IMR-90 (cell line): Measurements from ENCODE around the gene EPHA2. TPM values are rescaled to one million over a fixed set of nuclear protein-coding genes. Genes with fewer than 3 reads are reported as not detected.
A peak's percentile ranks its signal among the peaks of the same experiment; 100 is the strongest.

Source experiments
- ATAC-seq: fragments of 200-7000 bp; cut with Tn5 transposase; 2 replicates; pipeline ENCODE4 v1.9.1; 2020; ENCODE audit warnings: low read depth, mild to moderate bottlenecking, moderate library complexity
- BruUV-seq: library from RNA; stranded (reverse); fragments of 400-500 nt; replicated peaks from 2 replicates; lab custom pipeline; 2021; lab: Mats Ljungman, UMichigan
- CTCF ChIA-PET: fragments of 300-600 bp; formaldehyde crosslinking; extraction: SDS; loops from one replicate; lab custom pipeline; 2021; ENCODE audit warnings: antibody characterized with exemption; lab: Yijun Ruan, JAX
- POLR2A ChIA-PET: fragments of 300-600 bp; sonication (Branson Sonifier 250); formaldehyde crosslinking; loops from one replicate; lab custom pipeline; 2022; ENCODE audit warnings: antibody characterized with exemption; ENCODE audit not compliant: unreplicated experiment; lab: Charles Lee
- DNase-seq: peaks from one replicate; pipeline ENCODE4 v3.0.0; 2013
- H2AFZ ChIP-seq: replicated peaks from 2 replicates; pipeline ENCODE3; 2013; ENCODE audit warnings: low read length, mild to moderate bottlenecking; ENCODE audit not compliant: poor library complexity
- H2AK5ac ChIP-seq: 2 replicates; pipeline ENCODE4 v1.6.1; 2013; ENCODE audit warnings: low read depth, low read length, inconsistent platforms
- H2AK9ac ChIP-seq: replicated peaks from 2 replicates; pipeline ENCODE3; 2013; ENCODE audit warnings: mild to moderate bottlenecking, low read depth, low read length, moderate library complexity; ENCODE audit not compliant: poor library complexity
- H2BK120ac ChIP-seq: 2 replicates; pipeline ENCODE4 v1.6.1; 2013; ENCODE audit warnings: low read depth, low read length, inconsistent platforms
- H2BK15ac ChIP-seq: 3 replicates; pipeline ENCODE4 v1.6.1; 2013; ENCODE audit warnings: low read depth, low read length, inconsistent platforms
- H2BK20ac ChIP-seq: 2 replicates; pipeline ENCODE4 v1.6.1; 2013; ENCODE audit warnings: low read depth, mild to moderate bottlenecking, inconsistent platforms, low read length, moderate library complexity
- H2BK5ac ChIP-seq: 2 replicates; pipeline ENCODE4 v1.6.1; 2013; ENCODE audit warnings: mild to moderate bottlenecking, low read depth, low read length, inconsistent platforms; ENCODE audit not compliant: poor library complexity, severe bottlenecking
- H3K14ac ChIP-seq: replicated peaks from 2 replicates; pipeline ENCODE4 v1.6.1; 2013; ENCODE audit warnings: low read depth, low read length, inconsistent platforms
- H3K18ac ChIP-seq: 2 replicates; pipeline ENCODE4 v1.6.1; 2013; ENCODE audit warnings: low read depth, low read length, control low read depth
- H3K23ac ChIP-seq: 2 replicates; pipeline ENCODE4 v1.6.1; 2013; ENCODE audit warnings: low read depth, low read length, inconsistent platforms
- H3K27ac ChIP-seq: 2 replicates; pipeline ENCODE4 v1.5.1; 2013; ENCODE audit warnings: mild to moderate bottlenecking, control low read depth, low read length; ENCODE audit not compliant: insufficient read depth
- H3K27me3 ChIP-seq: 2 replicates; pipeline ENCODE4 v1.6.1; 2013; ENCODE audit warnings: low read length; ENCODE audit not compliant: control insufficient read depth, insufficient read depth
- H3K36me3 ChIP-seq: 2 replicates; pipeline ENCODE4 v1.6.1; 2013; ENCODE audit warnings: low read length, mixed read lengths; ENCODE audit not compliant: control insufficient read depth, insufficient read depth
- H3K4ac ChIP-seq: 2 replicates; pipeline ENCODE4 v1.6.1; 2013; ENCODE audit warnings: low read depth, low read length, inconsistent platforms
- H3K4me1 ChIP-seq: 2 replicates; pipeline ENCODE4 v1.6.1; 2013; ENCODE audit warnings: low read length, mixed read lengths; ENCODE audit not compliant: control insufficient read depth, insufficient read depth
- H3K4me2 ChIP-seq: 2 replicates; pipeline ENCODE4 v1.6.1; 2013; ENCODE audit warnings: low read depth, mild to moderate bottlenecking, control low read depth, low read length, moderate library complexity
- H3K4me3 ChIP-seq: 2 replicates; pipeline ENCODE4 v1.5.1; 2013; ENCODE audit warnings: low read depth, mild to moderate bottlenecking, control low read depth, low read length, moderate library complexity; ENCODE audit not compliant: insufficient read depth
- H3K56ac ChIP-seq: 2 replicates; pipeline ENCODE4 v1.6.1; 2013; ENCODE audit warnings: low read length, inconsistent platforms; ENCODE audit not compliant: insufficient read depth; ENCODE audit errors: extremely low read depth
- H3K79me1 ChIP-seq, 2 experiments: 2 replicates each; pipeline ENCODE4 v1.6.1; 2013; ENCODE audit warnings: low read length in 2 of 2, inconsistent platforms in 1 of 2, low read depth in 1 of 2
- H3K9ac ChIP-seq: 2 replicates; pipeline ENCODE4 v1.6.1; 2013; ENCODE audit warnings: low read depth, low read length, control low read depth
- H3K9me1 ChIP-seq: 2 replicates; pipeline ENCODE4 v1.6.1; 2013; ENCODE audit warnings: low read length, inconsistent platforms; ENCODE audit not compliant: insufficient read depth
- H3K9me3 ChIP-seq: 2 replicates; pipeline ENCODE4 v1.6.1; 2013; ENCODE audit warnings: low read length; ENCODE audit not compliant: control insufficient read depth, insufficient read depth
- H4K20me1 ChIP-seq: 2 replicates; pipeline ENCODE4 v1.6.1; 2013; ENCODE audit warnings: low read length, inconsistent platforms; ENCODE audit not compliant: insufficient read depth
- H4K5ac ChIP-seq: 2 replicates; pipeline ENCODE4 v1.6.1; 2013; ENCODE audit warnings: mild to moderate bottlenecking, low read depth, low read length, control low read depth
- H4K8ac ChIP-seq, 2 experiments: 2 replicates each; pipeline ENCODE4 v1.6.1; 2013; ENCODE audit warnings: low read depth in 2 of 2, low read length in 2 of 2, control low read depth in 1 of 2, inconsistent platforms in 1 of 2
- H4K91ac ChIP-seq: 2 replicates; pipeline ENCODE4 v1.6.1; 2013; ENCODE audit warnings: low read depth, low read length, inconsistent platforms; ENCODE audit not compliant: insufficient read depth
- BHLHE40 ChIP-seq: fragments of 150-350 bp; IDR thresholded peaks from 2 replicates; pipeline ENCODE4 v1.6.1; 2016; ENCODE audit warnings: mild to moderate bottlenecking, low read depth, low read length
- CTCF ChIP-seq: conservative IDR thresholded peaks from 2 replicates; pipeline ENCODE4 v1.5.1; 2012; ENCODE audit warnings: mild to moderate bottlenecking, low read depth, low read length, improper control_type of control experiment
- FOS ChIP-seq: fragments of 150-350 bp; IDR thresholded peaks from 2 replicates; pipeline ENCODE4 v1.6.1; 2016; ENCODE audit warnings: low read depth, low read length
- MAFK ChIP-seq: IDR thresholded peaks from 2 replicates; pipeline ENCODE4 v1.6.1; 2012; ENCODE audit warnings: low read depth, low read length, improper control_type of control experiment
- MAZ ChIP-seq: IDR thresholded peaks from 2 replicates; pipeline ENCODE4 v1.6.1; 2012; ENCODE audit warnings: low read depth, mild to moderate bottlenecking, low read length, improper control_type of control experiment, moderate library complexity, borderline replicate concordance
- MXI1 ChIP-seq: IDR thresholded peaks from 2 replicates; pipeline ENCODE4 v1.6.1; 2012; ENCODE audit warnings: low read depth, mild to moderate bottlenecking, low read length, moderate library complexity, borderline replicate concordance
- RAD21 ChIP-seq: IDR thresholded peaks from 2 replicates; pipeline ENCODE4 v1.6.1; 2012; ENCODE audit warnings: low read length, improper control_type of control experiment
- RCOR1 ChIP-seq: IDR thresholded peaks from 2 replicates; pipeline ENCODE4 v1.6.1; 2012; ENCODE audit warnings: mild to moderate bottlenecking, low read length, improper control_type of control experiment; ENCODE audit not compliant: insufficient replicate concordance
- RFX5 ChIP-seq: IDR thresholded peaks from 2 replicates; pipeline ENCODE4 v1.8.0; 2012; ENCODE audit warnings: low read depth, mild to moderate bottlenecking, low read length, moderate library complexity
- SMC3 ChIP-seq: fragments of 150-350 bp; IDR thresholded peaks from 2 replicates; pipeline ENCODE4 v1.6.1; 2016; ENCODE audit warnings: low read depth, mild to moderate bottlenecking, antibody characterized with exemption, low read length, moderate library complexity
- WGBS, 2 experiments: methylation state at CpG; one replicate each; pipeline versions ENCODE4 v1.1.5 to v1.1.7; 2013; ENCODE audit warnings: missing lambda C conversion rate in 2 of 2; ENCODE audit not compliant: insufficient read length in 1 of 2; ENCODE audit errors: extremely low coverage in 2 of 2; 5-methylcytosine and 5-hydroxymethylcytosine counted together
- dilution Hi-C: fragments of 300-500 bp; cut with HindIII; formaldehyde crosslinking; loops from one replicate; pipeline ENCODE4 v1.14.3; 2018; ENCODE audit warnings: low sequenced_read_pairs; ENCODE audit not compliant: unreplicated experiment
- in situ Hi-C: fragments of 300-500 bp; cut with MboI; formaldehyde crosslinking; loops from 3 replicates; pipeline ENCODE4 v1.14.3; 2019; ENCODE audit warnings: low sequenced_read_pairs, inconsistent platforms, mixed read lengths
- intact Hi-C: fragments of 100-400 bp; cut with micrococcal nuclease; formaldehyde crosslinking; loops from 2 replicates; pipeline ENCODE4 v1.10.0; 2022
- polyA plus RNA-seq, 3 experiments: library from polyadenylated mRNA; depleted of rRNA; stranded (reverse); fragments of >200 nt; gene quantifications; 2 replicates each; pipeline ENCODE4 v1.2.3, GENCODE V29; 2012; ENCODE audit warnings: low replicate concordance in 1 of 3
- total RNA-seq: library from RNA; depleted of rRNA; stranded (reverse); fragments of >200 nt; gene quantifications from 2 replicates; pipeline ENCODE4 v1.2.3, GENCODE V29; 2012
- TF ChIP-seq, protein P1 (sequence below): fragments of 150-350 bp; IDR thresholded peaks from 2 replicates; pipeline ENCODE4 v1.6.1; 2017; ENCODE audit warnings: mild to moderate bottlenecking, antibody characterized with exemption, low read length, low read depth
- TF ChIP-seq, protein P2 (sequence below): fragments of 150-350 bp; IDR thresholded peaks from 2 replicates; pipeline ENCODE4 v1.6.1; 2016; ENCODE audit warnings: low read depth, mild to moderate bottlenecking, low read length, moderate library complexity, borderline replicate concordance

EPHA2 gene
- total and polyA plus RNA-seq, 2 of the 4 experiments (the other 2 are of a cell fraction), result 24.0 to 72.6 TPM

GRCh38 chr1:16178596-16179497, 23.0 kb upstream of the EPHA2 start:
- H3K14ac ChIP-seq, result peak overlapping the region; percentile 13; the same call in 1 of the 2 replicates
- H4K91ac ChIP-seq, result peak overlapping the region; percentile 70
- peak overlapping the region; percentile 54 for H3K4ac ChIP-seq
- no peak for DNase-seq
- H3K4me3 ChIP-seq, result no peak overlapping the region
- peaks cover 48% of the 10 kb centered on the region for H3K4me1 ChIP-seq
- H2AK5ac ChIP-seq, result peak overlapping the region; percentile 96
- dilution Hi-C loops (no loop called here), in situ Hi-C loops (loop anchor here (25.0 kb wide), 1 partner anchor 392 kb away; no protein-coding TSS in a partner anchor), intact Hi-C loops (no loop called here)
- CTCF ChIA-PET, result interaction anchor here (0.8 to 1.0 kb wide), 2 partner anchors 13 to 31 kb away, joined by 3 read pairs; no protein-coding TSS in a partner anchor
- peak overlapping the region; percentile 87; the same call in 2 of the 3 replicates for H2BK15ac ChIP-seq
- H3K23ac ChIP-seq, result no peak overlapping the region; the same call in 1 of the 2 replicates
- H4K20me1 ChIP-seq, result no peaks in the 10 kb centered on the region
- no peak overlapping the region for H3K27ac ChIP-seq
- H2AFZ ChIP-seq, result peak overlapping the region; percentile 53
- POLR2A ChIA-PET, result no interaction called here
- peak overlapping the region; percentile 22 for H2AK9ac ChIP-seq
- H3K79me1 ChIP-seq, result peaks cover 5 to 27% of the 10 kb centered on the region in 2 experiments; a peak in 3 of 4 replicates
- no peaks in the 10 kb centered on the region for H3K36me3 ChIP-seq
- H4K5ac ChIP-seq, result no peak overlapping the region
- no peaks in the 10 kb centered on the region for H3K9me3 ChIP-seq
- peak overlapping the region; percentile 44 for H2BK120ac ChIP-seq
- no peak overlapping the region for H3K9ac ChIP-seq
- no peak overlapping the region for H3K56ac ChIP-seq
- H3K9me1 ChIP-seq, result peaks cover 10% of the 10 kb centered on the region
- H4K8ac ChIP-seq, result peak overlapping the region; percentile 15 to 56; a peak in 2 of 4 replicates
- 91% methylated on average over 7 of the region's 19 CpGs; no CpG with 5 or more reads in 1 of the 2 experiments for WGBS, 2 experiments
- H3K27me3 ChIP-seq, result no peaks in the 10 kb centered on the region
- peak overlapping the region; percentile 64; the same call in 1 of the 2 replicates for H2BK20ac ChIP-seq
- no peak overlapping the region for H3K4me2 ChIP-seq
- 0 out of 2 replicates have a peak overlapping the region, but pooled peaks have one; percentile 6 for H3K18ac ChIP-seq
- H2BK5ac ChIP-seq, result no peak overlapping the region
- BruUV-seq, result no TSS peak
- no peak for ATAC-seq
- TF ChIP-seq CTCF, result no peak
- no peak for TF ChIP-seq BHLHE40
- TF ChIP-seq SMC3, result no peak
- TF ChIP-seq MAFK, result no peak
- TF ChIP-seq RCOR1, result no peak
- TF ChIP-seq, protein P1, sequence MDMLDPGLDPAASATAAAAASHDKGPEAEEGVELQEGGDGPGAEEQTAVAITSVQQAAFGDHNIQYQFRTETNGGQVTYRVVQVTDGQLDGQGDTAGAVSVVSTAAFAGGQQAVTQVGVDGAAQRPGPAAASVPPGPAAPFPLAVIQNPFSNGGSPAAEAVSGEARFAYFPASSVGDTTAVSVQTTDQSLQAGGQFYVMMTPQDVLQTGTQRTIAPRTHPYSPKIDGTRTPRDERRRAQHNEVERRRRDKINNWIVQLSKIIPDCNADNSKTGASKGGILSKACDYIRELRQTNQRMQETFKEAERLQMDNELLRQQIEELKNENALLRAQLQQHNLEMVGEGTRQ, result no peak
- no peak for TF ChIP-seq RFX5
- no peak for TF ChIP-seq MAZ
- TF ChIP-seq FOS, result no peak
- TF ChIP-seq, protein P2, sequence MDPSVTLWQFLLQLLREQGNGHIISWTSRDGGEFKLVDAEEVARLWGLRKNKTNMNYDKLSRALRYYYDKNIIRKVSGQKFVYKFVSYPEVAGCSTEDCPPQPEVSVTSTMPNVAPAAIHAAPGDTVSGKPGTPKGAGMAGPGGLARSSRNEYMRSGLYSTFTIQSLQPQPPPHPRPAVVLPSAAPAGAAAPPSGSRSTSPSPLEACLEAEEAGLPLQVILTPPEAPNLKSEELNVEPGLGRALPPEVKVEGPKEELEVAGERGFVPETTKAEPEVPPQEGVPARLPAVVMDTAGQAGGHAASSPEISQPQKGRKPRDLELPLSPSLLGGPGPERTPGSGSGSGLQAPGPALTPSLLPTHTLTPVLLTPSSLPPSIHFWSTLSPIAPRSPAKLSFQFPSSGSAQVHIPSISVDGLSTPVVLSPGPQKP, result no peak
- TF ChIP-seq MXI1, result no peak
- no peak for TF ChIP-seq RAD21
